ENCODE results near the gene RNU6-8. TPM values are rescaled to one million over a fixed set of nuclear protein-coding genes. Genes with fewer than 3 reads are reported as not detected.

The RNU6-8 gene
- total and polyA plus RNA-seq, 2 experiments from 2014 or later: not detected

DNA sequence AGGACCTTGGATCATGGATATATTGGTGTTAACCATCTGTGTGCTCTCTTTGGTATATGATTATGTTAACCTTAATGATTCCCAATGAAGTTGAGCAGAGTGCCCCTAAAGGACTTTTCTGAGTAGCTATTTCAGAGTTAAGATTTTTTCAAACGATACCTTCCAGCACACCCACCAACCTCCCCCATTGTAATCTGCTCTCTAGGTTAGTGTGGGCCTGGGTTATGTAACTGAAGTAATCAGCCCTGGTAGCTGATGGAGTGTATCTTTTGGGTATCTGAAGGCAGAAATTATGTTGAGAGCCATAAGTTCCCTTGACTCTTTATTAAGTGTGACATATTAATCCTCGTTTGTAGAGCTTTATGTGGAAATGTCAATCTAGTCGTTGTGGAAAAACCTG, 47.6 kb upstream of the RNU6-8 start:
- no peak overlapping the region for H2AFZ ChIP-seq
- H3K4me3 ChIP-seq: no peak overlapping the region
- H3K4me2 ChIP-seq: no peak overlapping the region
- no peak for DNase-seq (ENCODE audit: low spot score)
- H3K4me1 ChIP-seq (ENCODE audit: insufficient read depth): peaks cover 4% of the 10 kb centered on the region
- TF ChIP-seq, protein P1, sequence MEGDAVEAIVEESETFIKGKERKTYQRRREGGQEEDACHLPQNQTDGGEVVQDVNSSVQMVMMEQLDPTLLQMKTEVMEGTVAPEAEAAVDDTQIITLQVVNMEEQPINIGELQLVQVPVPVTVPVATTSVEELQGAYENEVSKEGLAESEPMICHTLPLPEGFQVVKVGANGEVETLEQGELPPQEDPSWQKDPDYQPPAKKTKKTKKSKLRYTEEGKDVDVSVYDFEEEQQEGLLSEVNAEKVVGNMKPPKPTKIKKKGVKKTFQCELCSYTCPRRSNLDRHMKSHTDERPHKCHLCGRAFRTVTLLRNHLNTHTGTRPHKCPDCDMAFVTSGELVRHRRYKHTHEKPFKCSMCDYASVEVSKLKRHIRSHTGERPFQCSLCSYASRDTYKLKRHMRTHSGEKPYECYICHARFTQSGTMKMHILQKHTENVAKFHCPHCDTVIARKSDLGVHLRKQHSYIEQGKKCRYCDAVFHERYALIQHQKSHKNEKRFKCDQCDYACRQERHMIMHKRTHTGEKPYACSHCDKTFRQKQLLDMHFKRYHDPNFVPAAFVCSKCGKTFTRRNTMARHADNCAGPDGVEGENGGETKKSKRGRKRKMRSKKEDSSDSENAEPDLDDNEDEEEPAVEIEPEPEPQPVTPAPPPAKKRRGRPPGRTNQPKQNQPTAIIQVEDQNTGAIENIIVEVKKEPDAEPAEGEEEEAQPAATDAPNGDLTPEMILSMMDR (IDR thresholded peaks at IDR 0.05; ENCODE audit: poor library complexity): no peak
- no peak for TF ChIP-seq EZH2 (IDR thresholded peaks at IDR 0.05; ENCODE audit: borderline replicate concordance)
- no peak for TF ChIP-seq EZH2phosphoT487 (IDR thresholded peaks at IDR 0.05; ENCODE audit: low read depth, severe bottlenecking, unreplicated experiment)
- no peaks in the 10 kb centered on the region for H3K9me2 ChIP-seq (replicated peaks; ENCODE audit: insufficient read depth)
- no peaks in the 10 kb centered on the region for H4K20me1 ChIP-seq (ENCODE audit: insufficient read depth, poor library complexity, severe bottlenecking)
- H3K27me3 ChIP-seq: no peaks in the 10 kb centered on the region
- H3K79me2 ChIP-seq: no peaks in the 10 kb centered on the region
- no peaks in the 10 kb centered on the region for H3K36me3 ChIP-seq (replicated peaks; ENCODE audit: insufficient read depth, low read depth)
- H3K27ac ChIP-seq: no peak overlapping the region
- 77% methylated on average over 3 of the region's 3 CpGs for WGBS (ENCODE audit: low lambda C conversion rate, missing lambda C conversion rate)
- no peaks in the 10 kb centered on the region for H3K9me3 ChIP-seq (ENCODE audit: low read depth)

DNA sequence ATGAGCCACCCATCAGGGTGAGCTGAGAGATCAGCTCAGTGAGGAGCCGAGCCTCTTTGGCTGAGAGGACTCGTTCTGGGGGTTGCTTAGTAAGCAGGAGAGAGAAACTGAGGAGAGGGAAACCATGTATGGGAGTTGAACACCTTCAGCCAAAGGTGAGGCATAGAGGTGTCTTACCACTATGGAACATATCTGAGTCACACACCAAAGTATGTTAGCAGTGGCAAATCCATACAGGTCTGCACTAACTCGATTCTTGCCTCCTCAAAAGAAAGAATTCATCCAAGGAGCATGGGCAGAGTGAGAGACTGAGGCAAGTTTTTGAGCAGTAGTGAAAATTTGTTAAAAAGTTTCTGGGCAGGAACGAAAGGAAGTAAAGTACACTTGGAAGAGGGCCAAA, 46.7 kb upstream of the RNU6-8 start:
- Histone ChIP-seq H3K9me3 (ENCODE audit: low read depth) (no peaks in the 10 kb centered on the region), H3K9me2 (replicated peaks; ENCODE audit: insufficient read depth) (no peaks in the 10 kb centered on the region), H3K4me2 (no peak overlapping the region), H3K27ac (no peak overlapping the region), H3K79me2 (no peaks in the 10 kb centered on the region), H3K27me3 (no peaks in the 10 kb centered on the region), H2AFZ (no peak overlapping the region), H4K20me1 (ENCODE audit: insufficient read depth, poor library complexity, severe bottlenecking) (no peaks in the 10 kb centered on the region), H3K36me3 (replicated peaks; ENCODE audit: insufficient read depth, low read depth) (no peaks in the 10 kb centered on the region), H3K4me1 (ENCODE audit: insufficient read depth) (no peaks in the 10 kb centered on the region), H3K4me3 (no peak overlapping the region)
- no peak for TF ChIP-seq EZH2phosphoT487 (IDR thresholded peaks at IDR 0.05; ENCODE audit: low read depth, severe bottlenecking, unreplicated experiment)
- DNase-seq (ENCODE audit: low spot score): no peak
- 92% methylated on average over 4 of the region's 4 CpGs for WGBS (ENCODE audit: low lambda C conversion rate, missing lambda C conversion rate)

DNA sequence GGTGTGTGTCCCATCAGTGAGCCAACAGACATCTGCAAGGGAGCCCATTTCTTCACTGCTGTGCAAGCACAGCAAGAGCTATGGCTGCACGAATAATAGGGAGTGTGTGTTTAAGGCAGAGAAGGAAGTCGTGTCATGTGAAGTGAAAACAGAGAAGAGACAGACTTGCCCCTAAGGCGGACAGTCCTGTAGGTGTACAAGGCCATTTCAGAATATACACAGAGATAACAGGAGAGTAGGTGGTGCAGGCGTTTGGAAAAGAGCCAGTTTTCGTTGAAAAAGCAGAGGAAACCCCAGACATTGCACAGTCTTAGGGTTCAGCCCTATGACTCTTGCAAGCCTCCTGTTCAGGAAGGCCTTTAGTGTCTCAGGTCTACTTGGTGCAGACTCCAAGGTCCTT, 46.3 kb upstream of the RNU6-8 start:
- H3K9me2 ChIP-seq (replicated peaks; ENCODE audit: insufficient read depth): no peaks in the 10 kb centered on the region
- H3K9me3 ChIP-seq (ENCODE audit: low read depth): no peaks in the 10 kb centered on the region
- no peak overlapping the region for H3K4me3 ChIP-seq
- DNase-seq (ENCODE audit: low spot score): no peak
- H3K27me3 ChIP-seq: no peaks in the 10 kb centered on the region
- TF ChIP-seq EZH2 (IDR thresholded peaks at IDR 0.05; ENCODE audit: borderline replicate concordance) (no peak), EZH2phosphoT487 (IDR thresholded peaks at IDR 0.05; ENCODE audit: low read depth, severe bottlenecking, unreplicated experiment) (no peak)
- TF ChIP-seq, protein P1 (IDR thresholded peaks at IDR 0.05; ENCODE audit: poor library complexity): no peak
- 58% methylated on average over 5 of the region's 5 CpGs for WGBS (ENCODE audit: low lambda C conversion rate, missing lambda C conversion rate)
- no peak overlapping the region for H2AFZ ChIP-seq
- H3K36me3 ChIP-seq (replicated peaks; ENCODE audit: insufficient read depth, low read depth): no peaks in the 10 kb centered on the region
- H4K20me1 ChIP-seq (ENCODE audit: insufficient read depth, poor library complexity, severe bottlenecking): no peaks in the 10 kb centered on the region
- H3K4me1 ChIP-seq (ENCODE audit: insufficient read depth): no peaks in the 10 kb centered on the region
- H3K4me2 ChIP-seq: no peak overlapping the region
- H3K27ac ChIP-seq: no peak overlapping the region
- H3K79me2 ChIP-seq: no peaks in the 10 kb centered on the region

DNA sequence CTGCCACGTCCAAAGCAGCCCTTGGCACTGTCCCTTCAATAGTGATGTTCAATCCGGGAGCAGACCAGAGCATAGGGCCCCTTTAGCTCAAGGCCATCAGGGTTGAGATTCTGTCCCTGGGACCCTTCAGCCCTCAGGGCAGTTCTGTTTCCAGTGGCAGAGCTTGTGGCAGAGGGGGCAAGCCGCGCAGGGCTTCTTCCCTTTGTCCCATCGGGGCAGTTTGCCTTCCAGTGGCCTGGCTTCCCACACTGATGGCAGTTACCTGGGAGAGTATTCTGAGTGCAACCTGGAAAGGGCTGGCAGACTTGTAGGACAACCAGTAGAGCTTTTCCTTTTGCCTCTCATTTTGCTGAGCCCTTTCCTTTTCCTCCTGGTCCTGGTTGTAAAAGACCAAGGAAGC, 43.7 kb upstream of the RNU6-8 start:
- Histone ChIP-seq H3K4me2 (no peak overlapping the region), H2AFZ (no peak overlapping the region), H4K20me1 (ENCODE audit: insufficient read depth, poor library complexity, severe bottlenecking) (no peaks in the 10 kb centered on the region), H3K9me3 (ENCODE audit: low read depth) (no peaks in the 10 kb centered on the region), H3K27ac (no peak overlapping the region), H3K36me3 (replicated peaks; ENCODE audit: insufficient read depth, low read depth) (no peaks in the 10 kb centered on the region), H3K9me2 (replicated peaks; ENCODE audit: insufficient read depth) (no peaks in the 10 kb centered on the region), H3K4me3 (no peak overlapping the region), H3K27me3 (no peaks in the 10 kb centered on the region), H3K4me1 (ENCODE audit: insufficient read depth) (no peaks in the 10 kb centered on the region), H3K79me2 (no peaks in the 10 kb centered on the region)
- WGBS (ENCODE audit: low lambda C conversion rate, missing lambda C conversion rate): 91% methylated on average over 5 of the region's 5 CpGs
- TF ChIP-seq, protein P1 (IDR thresholded peaks at IDR 0.05; ENCODE audit: poor library complexity): no peak
- TF ChIP-seq EZH2phosphoT487 (IDR thresholded peaks at IDR 0.05; ENCODE audit: low read depth, severe bottlenecking, unreplicated experiment): no peak
- no peak for TF ChIP-seq EZH2 (IDR thresholded peaks at IDR 0.05; ENCODE audit: borderline replicate concordance)
- no peak for DNase-seq (ENCODE audit: low spot score)
